ENCODE measurements around the gene IL2RA. TPM values are rescaled to one million over a fixed set of nuclear protein-coding genes. Genes with fewer than 3 reads are reported as not detected.
A peak's percentile ranks its signal among the peaks of the same experiment; 100 is the strongest.

Gene IL2RA
- total RNA-seq, 1 donor from 2014 or later = not detected

GRCh38 chr10:6036861-6037321 lies 25.3 kb downstream of the IL2RA start:
- Mint-ChIP-seq H3K4me3 (no peak overlapping the region), H3K4me1 (peaks cover 24% of the 10 kb centered on the region), H3K27ac (ENCODE audit: unreplicated experiment) (no peak overlapping the region), H3K27me3 (ENCODE audit: low read depth) (no peaks in the 10 kb centered on the region), H3K9me3 (no peaks in the 10 kb centered on the region), H3K36me3 (ENCODE audit: low read depth) (no peaks in the 10 kb centered on the region)
- TF ChIP-seq, protein P1, sequence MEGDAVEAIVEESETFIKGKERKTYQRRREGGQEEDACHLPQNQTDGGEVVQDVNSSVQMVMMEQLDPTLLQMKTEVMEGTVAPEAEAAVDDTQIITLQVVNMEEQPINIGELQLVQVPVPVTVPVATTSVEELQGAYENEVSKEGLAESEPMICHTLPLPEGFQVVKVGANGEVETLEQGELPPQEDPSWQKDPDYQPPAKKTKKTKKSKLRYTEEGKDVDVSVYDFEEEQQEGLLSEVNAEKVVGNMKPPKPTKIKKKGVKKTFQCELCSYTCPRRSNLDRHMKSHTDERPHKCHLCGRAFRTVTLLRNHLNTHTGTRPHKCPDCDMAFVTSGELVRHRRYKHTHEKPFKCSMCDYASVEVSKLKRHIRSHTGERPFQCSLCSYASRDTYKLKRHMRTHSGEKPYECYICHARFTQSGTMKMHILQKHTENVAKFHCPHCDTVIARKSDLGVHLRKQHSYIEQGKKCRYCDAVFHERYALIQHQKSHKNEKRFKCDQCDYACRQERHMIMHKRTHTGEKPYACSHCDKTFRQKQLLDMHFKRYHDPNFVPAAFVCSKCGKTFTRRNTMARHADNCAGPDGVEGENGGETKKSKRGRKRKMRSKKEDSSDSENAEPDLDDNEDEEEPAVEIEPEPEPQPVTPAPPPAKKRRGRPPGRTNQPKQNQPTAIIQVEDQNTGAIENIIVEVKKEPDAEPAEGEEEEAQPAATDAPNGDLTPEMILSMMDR (conservative IDR thresholded peaks at IDR 0.05) = no peak
- no peak for DNase-seq (ENCODE audit: low read depth, low spot score)

DNA sequence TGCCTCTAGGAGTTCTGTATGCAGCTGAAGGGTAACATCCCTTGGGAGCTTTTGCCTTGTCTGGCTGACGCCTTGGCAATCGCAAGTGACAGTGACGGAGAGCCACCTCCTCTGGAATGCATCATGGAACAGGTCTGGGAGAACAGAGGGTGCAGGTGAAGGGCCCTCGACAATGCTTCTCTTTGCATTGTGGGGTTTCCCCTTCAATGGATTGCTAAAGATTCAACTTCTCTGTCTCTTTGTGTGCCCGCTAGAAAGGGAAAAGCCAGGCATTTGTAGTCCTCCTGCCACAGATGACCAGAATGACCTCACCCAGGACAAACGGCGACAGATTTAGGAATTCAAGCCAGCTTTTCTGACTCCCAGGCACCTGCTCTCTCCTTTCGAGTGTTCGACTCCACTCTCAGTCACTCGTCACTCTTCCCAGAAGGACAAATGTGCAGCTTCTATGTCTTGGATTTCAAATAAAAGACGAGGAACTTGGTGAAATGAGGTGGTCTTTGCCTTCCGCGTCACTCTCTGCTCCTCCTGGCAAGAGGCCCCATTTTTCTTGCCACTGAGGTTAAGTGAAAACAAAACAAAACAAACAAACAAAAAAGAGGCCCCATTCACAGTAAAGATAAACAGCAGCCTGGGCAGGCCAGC lies 26.1 kb downstream of the IL2RA start:
- Mint-ChIP-seq H3K27ac (ENCODE audit: unreplicated experiment) (peak overlapping the region; percentile 86), H3K9me3 (peaks cover 1% of the 10 kb centered on the region), H3K4me3 (no peak overlapping the region)

GRCh38 chr10:6035101-6035834 lies 26.9 kb downstream of the IL2RA start:
- H3K4me1 Mint-ChIP-seq = peaks cover 24% of the 10 kb centered on the region
- H3K36me3 Mint-ChIP-seq (ENCODE audit: low read depth) = no peaks in the 10 kb centered on the region

More for the DNA sequence above, 26.1 kb downstream of the IL2RA start:
- H3K27me3 Mint-ChIP-seq (ENCODE audit: low read depth) = no peaks in the 10 kb centered on the region
- TF ChIP-seq, protein P1 (conservative IDR thresholded peaks at IDR 0.05) = no peak
- H3K36me3 Mint-ChIP-seq (ENCODE audit: low read depth) = no peaks in the 10 kb centered on the region
- DNase-seq (ENCODE audit: low read depth, low spot score) = no peak
- peaks cover 24% of the 10 kb centered on the region for H3K4me1 Mint-ChIP-seq

DNA sequence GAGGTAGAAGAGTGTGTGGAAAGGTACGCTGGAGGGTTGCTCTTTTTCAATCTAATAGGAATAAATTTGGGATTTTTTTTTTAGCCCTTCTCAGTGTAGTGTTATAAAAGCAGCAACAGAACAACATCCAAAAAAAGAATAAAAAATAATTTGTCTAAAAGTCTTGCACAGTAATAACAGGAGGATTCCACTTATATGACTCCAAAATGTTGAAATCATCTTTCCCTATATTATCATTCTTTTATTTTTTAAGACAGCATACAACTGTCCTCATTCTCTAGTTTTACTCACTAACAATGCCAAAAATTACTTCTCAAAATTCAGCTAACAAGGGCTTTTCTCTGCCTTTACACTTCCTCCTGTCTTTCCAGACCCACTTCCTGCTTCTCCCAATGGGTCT lies 27.8 kb downstream of the IL2RA start:
- no peak for DNase-seq (ENCODE audit: low read depth, low spot score)
- TF ChIP-seq, protein P1 (conservative IDR thresholded peaks at IDR 0.05) = no peak
- Mint-ChIP-seq H3K36me3 (ENCODE audit: low read depth) (peaks cover 4% of the 10 kb centered on the region), H3K4me3 (no peak overlapping the region), H3K9me3 (peaks cover 11% of the 10 kb centered on the region), H3K27ac (ENCODE audit: unreplicated experiment) (no peak overlapping the region), H3K27me3 (ENCODE audit: low read depth) (no peaks in the 10 kb centered on the region), H3K4me1 (peaks cover 24% of the 10 kb centered on the region)

More at GRCh38 chr10:6035101-6035834, 26.9 kb downstream of the IL2RA start:
- Mint-ChIP-seq H3K4me3 (no peak overlapping the region), H3K27me3 (ENCODE audit: low read depth) (no peaks in the 10 kb centered on the region), H3K27ac (ENCODE audit: unreplicated experiment) (no peak overlapping the region), H3K9me3 (peaks cover 7% of the 10 kb centered on the region)
- TF ChIP-seq, protein P1 (conservative IDR thresholded peaks at IDR 0.05) = no peak
- DNase-seq (ENCODE audit: low read depth, low spot score) = no peak

DNA sequence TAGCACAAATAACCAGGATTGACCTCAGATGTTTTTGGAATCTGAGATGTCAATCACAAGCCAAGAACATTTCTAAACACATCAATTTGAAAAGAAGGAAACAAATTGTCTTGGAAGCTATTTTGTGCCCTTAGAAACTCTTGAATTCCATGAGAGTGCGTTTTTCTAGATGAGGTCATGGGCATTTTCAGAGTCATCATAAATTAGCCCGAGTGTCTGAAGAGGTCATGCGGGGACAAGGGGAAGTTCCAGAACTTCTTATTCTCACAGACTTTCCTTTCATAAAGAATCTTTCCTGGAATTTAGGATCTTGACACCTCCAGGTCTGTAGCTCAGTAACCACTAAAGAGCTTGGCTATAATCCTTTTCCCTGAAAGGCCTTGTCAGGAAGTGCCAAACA lies 28.2 kb downstream of the IL2RA start:
- peaks cover 4% of the 10 kb centered on the region for H3K36me3 Mint-ChIP-seq (ENCODE audit: low read depth)
- DNase-seq (ENCODE audit: low read depth, low spot score) = no peak
- H3K4me3 Mint-ChIP-seq = no peak overlapping the region
- TF ChIP-seq, protein P1 (conservative IDR thresholded peaks at IDR 0.05) = no peak
- H3K27me3 Mint-ChIP-seq (ENCODE audit: low read depth) = no peaks in the 10 kb centered on the region
- H3K4me1 Mint-ChIP-seq = peaks cover 24% of the 10 kb centered on the region
- H3K9me3 Mint-ChIP-seq = peaks cover 11% of the 10 kb centered on the region
- H3K27ac Mint-ChIP-seq (ENCODE audit: unreplicated experiment) = no peak overlapping the region
